ENCODE measurements around the gene MEX3B.
A peak's percentile ranks its signal among the peaks of the same experiment; 100 is the strongest.

Gene MEX3B

DNA sequence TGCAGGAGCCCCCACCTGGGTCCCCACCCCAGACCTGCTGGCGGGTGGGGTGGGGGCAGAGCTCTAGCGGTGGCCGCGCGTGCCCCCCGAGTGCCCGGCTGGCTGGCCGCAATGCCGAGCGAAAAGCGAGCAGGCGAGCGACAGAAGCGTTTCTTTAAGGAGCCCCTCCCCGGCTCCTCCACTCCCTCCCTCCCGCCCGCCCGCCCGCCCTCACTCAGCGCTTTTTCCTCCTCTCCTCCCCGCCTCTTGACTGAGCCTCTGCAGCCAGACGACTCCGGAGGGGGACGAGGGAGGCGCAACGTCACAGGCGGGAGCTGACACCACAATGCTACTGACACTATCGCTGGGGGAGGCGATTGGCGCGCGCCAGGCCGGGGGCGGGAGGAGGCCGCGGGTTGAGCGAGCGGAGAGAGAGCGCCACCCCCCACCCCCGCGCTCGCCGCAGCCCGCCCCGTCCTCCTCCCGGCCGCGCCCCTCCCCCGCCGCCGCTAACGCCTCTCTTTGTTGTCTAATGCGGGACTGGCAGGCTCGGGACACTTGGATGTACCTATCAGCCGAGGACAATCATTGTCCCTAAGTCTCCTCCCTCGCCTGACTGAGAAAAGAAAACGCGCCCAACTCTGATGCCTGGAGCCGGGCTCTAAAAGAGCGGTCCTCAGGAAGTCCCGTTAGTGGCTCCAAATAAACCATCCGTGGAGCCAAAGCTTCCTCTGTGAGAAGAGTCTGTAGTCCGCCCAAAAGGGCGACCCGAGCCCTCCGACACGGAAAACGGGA, at the start of gene MEX3B:
TSS of gene MEX3B (minus strand) at position 127 of the 774 bp plus-strand sequence. CDS start 313 bp downstream, outside the sequence.
- DNase-seq (ENCODE audit: low read depth) = peak; percentile 91

DNA sequence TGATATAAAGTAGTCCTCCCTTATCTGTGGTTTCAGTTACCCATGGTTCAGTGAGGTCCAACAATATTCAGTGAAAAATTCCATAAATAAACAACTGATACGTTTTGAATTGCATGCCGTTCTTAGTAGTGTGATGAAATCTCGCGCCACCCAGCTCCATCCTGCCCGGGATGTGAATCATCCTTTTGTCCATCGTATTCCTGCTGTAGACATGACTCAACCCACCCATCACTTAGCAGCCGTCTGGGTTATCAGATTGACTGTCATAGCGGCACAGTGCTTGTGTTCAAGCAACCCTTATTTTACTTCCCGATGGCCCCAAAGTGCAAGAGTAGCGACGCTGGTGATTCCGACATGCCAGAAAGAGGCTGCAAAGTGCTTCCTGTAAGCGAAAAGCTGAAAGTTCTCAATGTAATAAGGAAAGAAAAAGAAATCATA, 48.0 kb upstream of the MEX3B start:
- DNase-seq (ENCODE audit: low read depth) = no peak

GRCh38 chr15:82093325-82093724, 47.5 kb upstream of the MEX3B start:
- no peak for DNase-seq (ENCODE audit: low read depth)

- DNase-seq (ENCODE audit: low read depth) = no peak
Measured at GRCh38 chr15:82091636-82092140, 45.9 kb upstream of the MEX3B start.

DNA sequence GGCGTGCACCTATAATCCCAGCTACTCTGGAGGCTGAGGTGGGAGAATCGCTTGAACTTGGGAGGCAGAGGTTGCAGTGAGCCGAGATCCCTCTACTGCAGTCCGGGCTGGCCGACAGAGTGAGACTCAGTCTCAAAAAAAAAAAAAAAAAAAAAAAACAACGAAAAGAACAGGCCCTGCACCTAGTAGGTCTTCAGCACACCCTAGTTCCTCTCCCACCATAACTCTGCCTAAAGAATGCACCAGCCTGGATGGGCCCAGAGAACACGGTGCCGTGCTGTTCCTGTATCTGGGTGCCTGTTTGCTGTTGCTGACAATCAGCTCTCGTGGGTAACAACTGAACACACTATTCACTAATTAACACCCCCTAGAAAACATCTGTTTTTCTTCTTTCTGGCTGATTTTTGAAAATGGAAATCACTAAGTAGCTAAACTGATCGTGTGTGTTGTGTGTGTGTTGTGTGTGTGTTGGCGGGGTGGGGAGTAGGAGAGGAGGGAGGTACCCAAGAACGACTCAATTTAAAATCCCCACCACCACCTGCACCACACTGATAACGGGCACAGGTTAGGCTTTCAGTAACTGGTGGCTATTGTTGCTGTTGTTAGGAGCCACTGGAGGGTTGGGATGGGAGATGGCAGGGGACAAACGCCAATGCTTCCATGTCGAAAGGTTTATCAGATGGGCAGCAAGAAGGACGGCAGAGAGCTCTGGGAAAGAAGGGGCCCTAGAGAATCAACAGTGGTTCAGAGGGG, 40.6 kb upstream of the MEX3B start:
- no peak for DNase-seq (ENCODE audit: low read depth)

DNA sequence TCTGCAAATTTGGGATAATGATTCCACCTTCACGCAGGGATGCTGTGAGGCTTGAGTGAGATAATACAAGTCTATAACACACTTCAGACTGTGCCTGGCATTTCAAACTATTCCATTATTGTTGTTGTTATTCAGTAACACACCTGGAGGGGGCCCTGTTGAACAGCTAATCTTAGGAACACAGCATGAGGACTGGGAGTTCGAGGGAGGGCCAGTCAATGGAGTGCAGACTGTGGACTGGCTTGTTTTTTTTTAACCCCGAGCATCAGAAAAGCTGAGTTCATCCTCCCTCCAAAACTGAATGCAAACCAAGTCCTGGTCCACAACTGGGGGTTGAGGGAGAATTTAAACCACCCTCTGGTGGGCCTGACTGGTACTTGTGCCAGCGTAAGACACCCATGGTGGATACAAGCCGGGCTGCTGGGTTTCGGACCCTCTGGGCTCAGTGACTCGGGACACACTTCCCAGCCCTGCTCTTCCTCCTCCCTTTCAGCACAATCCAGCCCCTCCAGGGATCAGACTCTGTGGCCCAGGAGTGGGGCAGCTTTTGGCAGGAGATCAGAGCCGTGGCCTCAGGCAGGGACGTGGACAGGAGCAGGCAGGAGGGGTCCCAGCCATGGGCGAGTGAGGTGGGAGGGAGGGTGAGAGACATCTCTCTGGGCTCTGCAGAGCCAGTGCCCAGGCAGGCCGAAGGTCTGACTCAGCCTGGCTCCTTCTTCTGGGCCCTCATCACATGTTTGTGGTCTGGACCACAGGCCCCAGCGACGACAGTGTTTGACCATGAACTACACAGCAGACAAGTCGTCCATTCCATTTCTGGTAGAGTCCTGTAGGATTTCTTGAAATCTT, 36.3 kb upstream of the MEX3B start:
- DNase-seq (ENCODE audit: low read depth) = no peak

DNA sequence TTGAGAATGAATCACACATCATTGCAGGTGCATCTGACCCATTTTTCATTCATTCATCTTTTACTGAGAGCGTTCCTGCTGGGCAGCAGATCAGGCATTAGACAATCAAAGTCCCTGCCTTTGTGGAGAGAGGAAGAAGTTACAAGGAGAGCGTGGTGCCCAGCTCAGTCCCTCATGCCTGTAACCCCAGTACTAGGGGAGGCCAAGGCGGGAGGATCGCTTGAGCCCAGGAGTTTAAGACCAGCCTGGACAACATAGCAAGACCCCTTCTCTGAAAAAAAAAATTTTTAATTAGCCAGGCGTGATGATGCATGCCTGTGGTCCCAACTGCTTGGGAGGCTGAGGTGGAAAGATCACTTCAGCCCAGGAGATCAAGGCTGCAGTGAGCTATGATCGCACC, 35.0 kb upstream of the MEX3B start:
- DNase-seq (ENCODE audit: low read depth) = no peak

- no peak for DNase-seq (ENCODE audit: low read depth)
Measured at GRCh38 chr15:82079736-82080135, 33.9 kb upstream of the MEX3B start.

GRCh38 chr15:82074610-82075009, 28.8 kb upstream of the MEX3B start:
- DNase-seq (ENCODE audit: low read depth) = no peak

- DNase-seq (ENCODE audit: low read depth) = no peak
Measured at GRCh38 chr15:82072926-82073537, 27.2 kb upstream of the MEX3B start.

GRCh38 chr15:82066455-82066854, 20.6 kb upstream of the MEX3B start:
- DNase-seq (ENCODE audit: low read depth) = no peak

DNA sequence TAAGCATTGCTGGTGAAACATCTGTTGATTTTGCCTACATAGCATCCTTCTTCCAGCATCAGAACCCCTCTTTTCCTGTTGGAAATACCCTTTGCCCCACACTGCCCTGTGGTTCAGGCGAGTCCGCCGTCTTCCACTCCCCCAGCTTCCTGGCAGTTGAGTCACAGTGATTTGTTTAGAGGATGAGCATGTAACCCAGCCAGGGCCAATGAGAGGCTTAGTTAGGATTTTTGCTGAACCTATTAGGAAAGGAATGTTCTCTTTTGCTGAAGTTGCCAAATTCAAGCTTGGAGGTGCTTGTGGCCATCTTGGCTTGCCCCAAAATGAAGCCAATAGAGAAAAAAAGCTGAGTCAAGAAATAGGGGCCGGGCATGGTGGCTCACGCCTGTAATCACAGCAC, 19.0 kb upstream of the MEX3B start:
- DNase-seq (ENCODE audit: low read depth) = no peak

GRCh38 chr15:82062479-82063454, 16.9 kb upstream of the MEX3B start:
- no peak for DNase-seq (ENCODE audit: low read depth)

- DNase-seq (ENCODE audit: low read depth) = no peak
Measured at GRCh38 chr15:82060817-82061216, 15.0 kb upstream of the MEX3B start.

GRCh38 chr15:82058517-82059204, 12.8 kb upstream of the MEX3B start:
- no peak for DNase-seq (ENCODE audit: low read depth)

DNA sequence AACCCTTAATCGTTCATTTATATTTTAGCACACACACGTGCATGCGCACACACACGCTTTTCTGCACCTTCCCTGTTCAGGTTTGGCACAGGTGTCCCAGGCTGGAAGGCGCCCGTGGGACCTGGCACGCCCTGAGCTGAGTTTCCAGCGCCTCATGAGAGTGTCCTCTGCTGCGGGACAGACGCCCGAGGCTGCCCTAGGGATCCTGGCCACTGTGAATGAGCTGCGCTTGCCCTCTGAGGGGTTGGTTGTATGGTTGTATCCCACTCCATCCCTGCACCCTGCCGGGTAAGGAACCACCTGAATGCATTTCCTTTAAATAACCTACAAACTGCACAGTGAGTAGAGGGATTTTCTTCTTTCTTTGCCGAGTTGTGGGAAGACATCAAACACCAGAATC, 12.2 kb upstream of the MEX3B start:
- DNase-seq (ENCODE audit: low read depth) = no peak

DNA sequence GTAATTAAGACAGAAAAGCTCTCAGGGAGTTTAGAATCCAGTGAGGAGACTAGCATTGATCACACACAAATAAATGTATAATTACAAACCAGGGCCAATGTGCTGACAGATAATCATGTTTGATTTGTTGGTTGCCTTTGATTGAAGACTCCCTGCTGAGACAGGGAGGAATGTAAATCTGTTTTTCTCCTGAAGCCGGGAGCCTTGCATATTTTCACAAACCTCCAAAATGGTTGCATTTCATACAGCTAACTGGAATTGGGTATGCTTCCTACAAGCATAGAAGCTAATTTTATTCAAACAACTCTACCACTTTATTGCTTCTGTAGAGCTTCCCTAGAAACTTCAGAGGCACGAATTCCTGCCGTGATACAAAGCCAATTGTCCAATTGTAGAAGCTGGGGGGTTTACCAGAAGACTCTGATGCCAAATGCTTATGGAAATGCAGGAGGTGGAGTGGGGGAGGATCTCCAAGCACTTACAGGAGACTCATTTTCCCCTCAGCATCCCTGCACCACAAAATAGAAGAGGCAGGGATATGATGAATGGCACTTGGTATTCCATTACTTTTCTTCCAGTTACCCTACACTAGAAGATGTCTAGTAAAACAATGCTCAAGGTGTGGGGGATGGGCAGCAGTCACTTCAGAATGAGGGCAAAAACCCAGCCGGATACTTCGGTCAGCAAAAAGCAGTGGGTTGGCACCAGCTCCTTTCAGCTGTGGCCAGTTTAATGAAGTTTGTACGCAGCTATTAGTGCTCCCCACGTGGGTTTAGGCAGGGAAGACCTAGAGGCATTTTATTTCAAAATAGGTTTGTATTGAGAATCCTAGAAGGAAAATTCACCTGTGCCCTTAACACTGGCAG, 11.4 kb upstream of the MEX3B start:
- no peak for DNase-seq (ENCODE audit: low read depth)

DNA sequence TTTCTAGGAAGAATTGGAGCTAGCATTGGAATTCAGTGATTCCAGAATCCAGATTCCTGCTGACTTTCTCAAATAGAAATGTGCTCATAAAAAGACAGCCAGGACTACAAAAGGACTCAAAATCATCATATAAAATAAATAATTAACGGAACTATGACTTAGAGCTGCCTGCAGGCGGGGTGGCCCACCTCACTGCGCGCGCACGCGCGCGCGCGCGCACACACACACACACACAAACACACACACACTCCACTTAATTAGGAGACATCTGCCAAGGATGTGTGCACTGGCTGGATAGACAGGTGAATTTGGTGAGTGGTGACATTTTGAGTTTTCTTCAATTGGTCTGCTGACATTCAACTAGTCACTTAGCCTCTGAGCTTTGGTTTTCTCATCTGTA, 6.9 kb upstream of the MEX3B start:
- DNase-seq (ENCODE audit: low read depth) = no peak

GRCh38 chr15:82051664-82052063, 5.8 kb upstream of the MEX3B start:
- DNase-seq (ENCODE audit: low read depth) = no peak

All from activated T-cell treated with anti-CD3 and anti-CD28 coated beads for 24 hours (primary cell).